Tibial artery (tissue), 4 donors: Measurements from ENCODE around the gene CEND1.

ENCODE experiments used
- DNase-seq, 2 donors: peaks; one replicate each; pipeline ENCODE4 v3.0.0-alpha.2; 2019
- H3K27ac ChIP-seq, 2 donors: fragments of 200-600 bp; sonication (generic) in 1 of 2; 1 replicate in 1 of 2; 2 replicates in 1 of 2; pipeline ENCODE4 v1.5.1; 2018 to 2019; ENCODE audit warnings: mild to moderate bottlenecking in 1 of 2
- H3K27me3 ChIP-seq, 2 donors: fragments of 200-600 bp; sonication (generic) in 1 of 2; one replicate each; pipeline versions ENCODE4 v1.5.1 to v1.6.0; 2016 to 2019
- H3K36me3 ChIP-seq, 3 donors: fragments of 200-600 bp; sonication (generic) in 2 of 3; one replicate each; pipeline ENCODE4 v1.5.1; 2016 to 2019; ENCODE audit warnings: mild to moderate bottlenecking in 2 of 3
- H3K4me1 ChIP-seq, 4 donors: fragments of 200-600 bp; sonication (generic) in 2 of 4; 1 replicate in 3 of 4; 2 replicates in 1 of 4; pipeline ENCODE4 v1.5.1; 2016 to 2019
- H3K4me3 ChIP-seq, 2 donors: fragments of 200-600 bp; sonication (generic) in 1 of 2; 1 replicate in 1 of 2; 2 replicates in 1 of 2; pipeline ENCODE4 v1.5.1; 2018 to 2019; ENCODE audit warnings: mild to moderate bottlenecking in 2 of 2
- H3K9me3 ChIP-seq, 3 donors: fragments of 200-600 bp; sonication (generic) in 1 of 3; one replicate each; pipeline ENCODE4 v1.5.1; 2016 to 2019
- CTCF ChIP-seq, 2 experiments: fragments of 200-600 bp in 1 of 2; fragments of 450-650 bp in 1 of 2; IDR thresholded peaks; one replicate each; pipeline ENCODE4 v1.5.1; 2017 to 2019; ENCODE audit warnings: antibody characterized with exemption in 2 of 2, mild to moderate bottlenecking in 1 of 2, moderate library complexity in 1 of 2
- intact Hi-C: fragments of 100-400 bp; cut with DNase I; formaldehyde crosslinking; loops from one replicate; pipeline ENCODE4 v1.15.0; 2023; ENCODE audit warnings: low total_unique reads

Gene CEND1

GRCh38 chr11:747158-748006, 42.5 kb downstream of the CEND1 start, which contains the start of gene TALDO1:
TALDO1 (plus strand) TSS chr11:747464; CDS start chr11:747482, 18 bp downstream.
- Histone ChIP-seq H3K9me3 (no peaks in the 10 kb centered on the region), H3K36me3 (peaks cover 0 to under 1% (median 0%) of the 10 kb centered on the region in 3 donors), H3K27me3 (no peaks in the 10 kb centered on the region), H3K27ac (peak within 1 kb of the TSS; percentile 87 to 92), H3K4me3 (peak within 1 kb of the TSS; percentile 92 to 94), H3K4me1 (peaks cover 0 to 28% (median 21%) of the 10 kb centered on the region in 4 donors)
- peak; percentile 20 to 39 for TF ChIP-seq CTCF (IDR thresholded peaks at IDR 0.05)
- DNase-seq: peak; percentile 86 to 95
- intact Hi-C loops: no loop called here

DNA sequence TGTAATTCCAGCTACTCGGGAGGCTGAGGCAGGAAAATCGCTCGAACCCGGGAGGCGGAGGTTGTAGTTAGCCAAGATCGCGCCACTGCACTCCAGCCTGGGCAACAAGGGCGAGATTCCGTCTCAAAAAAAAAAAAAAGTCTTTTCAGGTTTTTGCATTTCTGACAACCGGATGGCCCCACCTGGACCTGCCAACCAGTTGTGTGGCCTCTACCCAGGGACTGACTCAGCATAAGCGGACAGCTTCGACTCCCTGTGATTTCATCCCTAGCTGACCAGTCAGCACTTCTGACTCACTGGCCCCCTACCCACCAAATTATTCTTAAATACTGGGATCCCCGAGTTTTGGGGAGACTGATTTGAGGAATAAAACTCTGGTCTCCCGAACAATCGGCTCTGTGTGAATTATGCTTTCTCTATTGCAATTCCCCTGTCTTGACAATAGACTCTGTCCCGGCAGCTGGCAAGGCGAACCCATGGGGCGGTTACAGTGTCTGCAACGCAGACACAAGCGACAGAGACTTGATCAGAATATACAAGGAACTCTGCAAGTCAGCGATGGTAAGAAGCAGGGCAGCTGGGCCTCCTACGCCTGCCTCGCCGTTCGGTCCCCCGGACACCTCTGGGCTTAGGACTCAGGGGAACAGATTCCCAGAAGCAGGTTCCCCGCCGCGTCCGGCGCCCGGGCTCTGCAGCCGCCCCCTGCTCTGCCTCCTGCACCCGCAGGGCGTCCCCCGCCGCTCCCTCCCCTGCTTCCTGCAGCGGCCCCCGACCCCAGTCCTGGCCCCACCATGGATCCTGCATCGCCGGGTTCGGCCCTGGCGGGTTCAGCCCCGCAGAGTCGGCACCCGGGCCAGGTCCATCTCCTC, 43.4 kb downstream of the CEND1 start:
- H3K4me3 ChIP-seq: peak overlapping the region; percentile 92 to 94
- intact Hi-C loops: no loop called here
- no peak for DNase-seq
- peak overlapping the region; percentile 87 to 92 for H3K27ac ChIP-seq
- no peaks in the 10 kb centered on the region for H3K27me3 ChIP-seq
- no peaks in the 10 kb centered on the region for H3K36me3 ChIP-seq
- H3K4me1 ChIP-seq: peaks cover 0 to 28% (median 21%) of the 10 kb centered on the region in 4 donors
- no peaks in the 10 kb centered on the region for H3K9me3 ChIP-seq
- TF ChIP-seq CTCF (IDR thresholded peaks at IDR 0.05): no peak

GRCh38 chr11:745428-745827, 44.5 kb downstream of the CEND1 start:
- H3K4me1 ChIP-seq: peaks cover 0 to 28% (median 21%) of the 10 kb centered on the region in 4 donors
- peaks cover 0 to 5% of the 10 kb centered on the region in 2 donors for H3K27me3 ChIP-seq
- DNase-seq: no peak
- no peaks in the 10 kb centered on the region for H3K9me3 ChIP-seq
- TF ChIP-seq CTCF (IDR thresholded peaks at IDR 0.05): no peak
- intact Hi-C loops: no loop called here
- no peaks in the 10 kb centered on the region for H3K36me3 ChIP-seq
- no peak overlapping the region for H3K27ac ChIP-seq
- no peak overlapping the region for H3K4me3 ChIP-seq

- no peak for DNase-seq
- intact Hi-C loops: no loop called here
Measured at GRCh38 chr11:742571-743201, 47.2 kb downstream of the CEND1 start.

More at GRCh38 chr11:742571-743201, 47.2 kb downstream of the CEND1 start:
- H3K4me3 ChIP-seq: no peak overlapping the region
- H3K27ac ChIP-seq: no peak overlapping the region
- no peaks in the 10 kb centered on the region for H3K9me3 ChIP-seq
- peaks cover 0 to 10% of the 10 kb centered on the region in 2 donors for H3K27me3 ChIP-seq
- H3K4me1 ChIP-seq: peaks cover 0 to 10% (median 6%) of the 10 kb centered on the region in 4 donors
- H3K36me3 ChIP-seq: no peaks in the 10 kb centered on the region
- TF ChIP-seq CTCF (IDR thresholded peaks at IDR 0.05): no peak
